Stimulated activated CD4-positive, alpha-beta T cell treated with anti-CD3 and anti-CD28 coated beads, Interleukin-1b, Interleukin-23, amount 100 ng/mL, for 1 hour (primary cell): ENCODE data around the gene CBLB.
"Not testable (repeated sequence)": the region's sequence is repeated elsewhere in the genome, so short reads cannot be mapped to it uniquely, and the experiment has no call there.

Source experiments
- DNase-seq, 2 donors: peaks; one replicate each; pipeline ENCODE4 v3.0.0-alpha.2; 2020; ENCODE audit warnings: low read depth in 2 of 2

Gene CBLB

GRCh38 chr3:105821433-105821832 is 47.4 kb downstream of the CBLB start:
- DNase-seq = no peak

- no peak for DNase-seq
Observed at GRCh38 chr3:105816833-105817232, 52.0 kb downstream of the CBLB start.

- DNase-seq = not testable (repeated sequence)
Observed at GRCh38 chr3:105815331-105815730, 53.5 kb downstream of the CBLB start.

GRCh38 chr3:105813710-105814109 is 55.1 kb downstream of the CBLB start:
- no peak for DNase-seq

GRCh38 chr3:105812194-105812586 is 56.6 kb downstream of the CBLB start:
- no peak for DNase-seq

- DNase-seq = no peak
Observed at GRCh38 chr3:105811518-105812193, 57.2 kb downstream of the CBLB start.

- no peak for DNase-seq
Observed at GRCh38 chr3:105809208-105809888, 59.5 kb downstream of the CBLB start.

GRCh38 chr3:105807701-105808100 is 61.1 kb downstream of the CBLB start:
- DNase-seq = no peak

- no peak for DNase-seq
Observed at GRCh38 chr3:105807146-105807545, 61.7 kb downstream of the CBLB start.

- no peak for DNase-seq
Observed at GRCh38 chr3:105806359-105806758, 62.5 kb downstream of the CBLB start.

- DNase-seq = no peak
Observed at GRCh38 chr3:105805404-105805803, 63.4 kb downstream of the CBLB start.

GRCh38 chr3:105802118-105802706 is 66.6 kb downstream of the CBLB start:
- DNase-seq = no peak

GRCh38 chr3:105801397-105801796 is 67.4 kb downstream of the CBLB start:
- no peak for DNase-seq

GRCh38 chr3:105800320-105800719 is 68.5 kb downstream of the CBLB start:
- no peak for DNase-seq

GRCh38 chr3:105799286-105799685 is 69.5 kb downstream of the CBLB start:
- no peak for DNase-seq

- DNase-seq = no peak
Observed at GRCh38 chr3:105798381-105798934, 70.4 kb downstream of the CBLB start.

GRCh38 chr3:105793040-105793439 is 75.8 kb downstream of the CBLB start:
- no peak for DNase-seq

- DNase-seq = no peak
Observed at GRCh38 chr3:105791919-105792786, 76.7 kb downstream of the CBLB start.

- DNase-seq = no peak
Observed at GRCh38 chr3:105791131-105791530, 77.7 kb downstream of the CBLB start.

- no peak for DNase-seq
Observed at GRCh38 chr3:105790534-105790933, 78.3 kb downstream of the CBLB start.

- DNase-seq = no peak
Observed at GRCh38 chr3:105788593-105788992, 80.2 kb downstream of the CBLB start.

- DNase-seq = no peak
Observed at GRCh38 chr3:105787453-105787852, 81.4 kb downstream of the CBLB start.
